AG09319 (cell line): ENCODE results near the gene NBPF14.
A peak's percentile ranks its signal among the peaks of the same experiment; 100 is the strongest.
"Not testable (repeated sequence)": the region's sequence is repeated elsewhere in the genome, so short reads cannot be mapped to it uniquely, and the experiment has no call there.

Experiments
- DNase-seq: peaks from one replicate; pipeline ENCODE4 v3.0.0-alpha.2; 2010; ENCODE audit warnings: low read depth; ENCODE audit errors: extremely low read depth

NBPF14 gene, protein sequence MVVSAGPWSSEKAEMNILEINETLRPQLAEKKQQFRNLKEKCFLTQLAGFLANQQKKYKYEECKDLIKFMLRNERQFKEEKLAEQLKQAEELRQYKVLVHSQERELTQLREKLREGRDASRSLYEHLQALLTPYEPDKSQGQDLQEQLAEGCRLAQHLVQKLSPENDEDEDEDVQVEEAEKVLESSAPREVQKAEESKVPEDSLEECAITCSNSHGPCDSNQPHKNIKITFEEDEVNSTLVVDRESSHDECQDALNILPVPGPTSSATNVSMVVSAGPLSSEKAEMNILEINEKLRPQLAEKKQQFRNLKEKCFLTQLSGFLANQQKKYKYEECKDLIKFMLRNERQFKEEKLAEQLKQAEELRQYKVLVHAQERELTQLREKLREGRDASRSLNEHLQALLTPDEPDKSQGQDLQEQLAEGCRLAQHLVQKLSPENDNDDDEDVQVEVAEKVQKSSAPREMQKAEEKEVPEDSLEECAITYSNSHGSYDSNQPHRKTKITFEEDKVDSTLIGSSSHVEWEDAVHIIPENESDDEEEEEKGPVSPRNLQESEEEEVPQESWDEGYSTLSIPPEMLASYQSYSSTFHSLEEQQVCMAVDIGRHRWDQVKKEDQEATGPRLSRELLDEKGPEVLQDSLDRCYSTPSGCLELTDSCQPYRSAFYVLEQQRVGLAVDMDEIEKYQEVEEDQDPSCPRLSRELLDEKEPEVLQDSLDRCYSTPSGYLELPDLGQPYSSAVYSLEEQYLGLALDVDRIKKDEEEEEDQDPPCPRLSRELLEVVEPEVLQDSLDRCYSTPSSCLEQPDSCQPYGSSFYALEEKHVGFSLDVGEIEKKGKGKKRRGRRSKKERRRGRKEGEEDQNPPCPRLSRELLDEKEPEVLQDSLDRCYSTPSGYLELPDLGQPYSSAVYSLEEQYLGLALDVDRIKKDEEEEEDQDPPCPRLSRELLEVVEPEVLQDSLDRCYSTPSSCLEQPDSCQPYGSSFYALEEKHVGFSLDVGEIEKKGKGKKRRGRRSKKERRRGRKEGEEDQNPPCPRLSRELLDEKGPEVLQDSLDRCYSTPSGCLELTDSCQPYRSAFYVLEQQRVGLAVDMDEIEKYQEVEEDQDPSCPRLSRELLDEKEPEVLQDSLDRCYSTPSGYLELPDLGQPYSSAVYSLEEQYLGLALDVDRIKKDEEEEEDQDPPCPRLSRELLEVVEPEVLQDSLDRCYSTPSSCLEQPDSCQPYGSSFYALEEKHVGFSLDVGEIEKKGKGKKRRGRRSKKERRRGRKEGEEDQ (N-terminal part only)

GRCh38 chr1:148595911-148596310 is at the start of gene NBPF14:
Gene NBPF14, minus strand, starts transcription at chr1:148596011. Its CDS starts 294 bp downstream, at chr1:148595717.
- not testable (repeated sequence) for DNase-seq

DNA sequence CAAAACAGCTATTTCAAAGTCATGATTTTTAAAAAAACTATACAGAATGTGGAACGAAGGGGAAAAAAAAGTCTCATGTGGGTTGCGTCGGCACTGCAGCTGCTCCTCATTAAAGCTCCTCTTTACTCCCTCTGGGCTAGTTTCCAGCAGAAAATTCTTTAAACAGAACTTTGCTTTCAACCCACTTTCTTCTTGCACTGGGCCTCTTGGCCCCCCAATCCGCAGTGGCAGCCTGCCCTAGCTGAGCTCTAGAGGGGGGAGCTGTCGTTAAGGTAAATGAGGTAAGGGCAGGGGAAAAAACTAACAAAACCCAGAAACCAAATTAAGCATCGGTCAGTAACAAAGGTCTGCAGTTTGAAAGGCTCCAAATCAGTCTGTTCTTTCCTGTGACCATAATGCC is 29.6 kb upstream of the NBPF14 start:
- DNase-seq: not testable (repeated sequence)

DNA sequence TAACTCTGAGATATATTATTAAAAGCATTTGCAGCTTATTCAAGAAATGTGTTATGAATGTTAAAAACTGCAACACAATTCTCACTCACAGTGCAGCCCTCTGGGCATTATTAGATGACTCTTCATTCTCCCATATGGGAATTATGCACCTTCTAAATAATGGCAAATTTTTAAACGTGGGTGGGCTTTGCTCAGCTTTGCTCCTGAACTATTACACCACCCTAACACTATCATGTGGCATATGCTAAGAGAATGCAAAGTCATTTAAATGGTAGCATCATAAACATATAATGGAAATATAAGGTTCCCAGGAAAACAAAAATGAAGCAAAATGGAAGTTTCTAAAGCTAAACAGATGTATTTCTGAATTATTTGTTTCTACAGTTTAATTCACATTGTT is 22.4 kb upstream of the NBPF14 start:
- not testable (repeated sequence) for DNase-seq

DNA sequence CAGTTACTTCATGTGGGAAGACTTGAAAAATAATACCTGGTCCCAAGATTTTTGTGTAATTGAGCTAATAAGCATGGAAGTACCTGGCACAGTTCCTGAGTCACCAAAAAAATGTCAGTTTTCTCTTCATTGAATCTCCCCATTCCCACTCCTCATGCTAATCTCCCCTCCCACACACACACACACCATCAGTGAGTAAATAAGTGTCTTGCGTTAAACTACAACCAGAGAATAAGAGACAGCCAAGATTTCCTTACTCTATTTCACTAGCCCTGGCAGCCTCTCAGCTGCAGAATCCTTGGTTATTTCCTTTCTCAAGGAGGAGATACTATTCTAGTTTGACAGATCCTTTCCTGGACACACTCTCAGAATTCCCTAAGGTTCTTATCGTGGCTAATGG is 9.5 kb upstream of the NBPF14 start:
- DNase-seq: not testable (repeated sequence)

DNA sequence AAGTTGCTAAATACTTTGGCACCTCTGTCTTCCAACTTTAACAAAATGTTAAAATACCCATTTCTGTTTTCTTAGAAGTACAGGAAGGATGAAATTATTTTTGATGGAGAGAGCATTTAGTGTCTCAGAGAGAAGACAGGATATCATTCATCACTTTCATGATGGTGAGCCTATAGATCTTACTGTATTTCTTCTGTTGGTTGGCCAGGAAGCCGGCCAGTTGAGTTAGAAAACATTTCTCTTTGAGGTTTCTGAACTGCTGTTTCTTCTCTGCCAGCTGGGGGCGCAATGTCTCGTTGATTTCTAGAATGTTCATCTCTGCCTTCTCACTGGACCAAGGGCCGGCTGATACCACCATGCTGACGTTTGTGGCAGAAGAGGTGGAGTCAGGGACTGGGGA is 451 bp downstream of the NBPF14 start:
- not testable (repeated sequence) for DNase-seq

DNA sequence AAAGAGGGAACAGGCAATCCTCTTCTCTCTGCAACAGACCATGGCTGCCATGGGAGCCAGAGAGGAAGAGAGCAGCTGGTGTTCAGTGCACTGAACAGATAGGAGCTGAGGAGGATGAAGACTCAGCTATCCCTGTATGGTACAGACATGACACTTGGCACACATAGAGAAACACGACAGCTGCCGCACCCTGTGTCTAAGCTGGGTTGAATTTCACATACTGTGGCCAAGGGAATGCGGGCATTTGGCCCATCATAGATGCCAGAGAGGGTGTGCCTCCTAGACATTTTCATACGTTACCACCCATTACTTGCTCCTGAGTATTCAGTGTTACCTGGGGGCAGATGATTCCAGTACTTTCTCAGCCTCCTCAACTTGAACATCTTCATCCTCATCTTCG is 4.7 kb downstream of the NBPF14 start:
- DNase-seq: not testable (repeated sequence)

GRCh38 chr1:148532158-148532557 is 63.7 kb downstream of the NBPF14 start:
- not testable (repeated sequence) for DNase-seq

GRCh38 chr1:148529101-148529567 is 66.7 kb downstream of the NBPF14 start:
- peak; percentile 25 for DNase-seq

GRCh38 chr1:148528591-148528990 is 67.2 kb downstream of the NBPF14 start:
- not testable (repeated sequence) for DNase-seq

- not testable (repeated sequence) for DNase-seq
These were observed 69.2 kb downstream of the NBPF14 start for GRCh38 chr1:148526587-148526986.

DNA sequence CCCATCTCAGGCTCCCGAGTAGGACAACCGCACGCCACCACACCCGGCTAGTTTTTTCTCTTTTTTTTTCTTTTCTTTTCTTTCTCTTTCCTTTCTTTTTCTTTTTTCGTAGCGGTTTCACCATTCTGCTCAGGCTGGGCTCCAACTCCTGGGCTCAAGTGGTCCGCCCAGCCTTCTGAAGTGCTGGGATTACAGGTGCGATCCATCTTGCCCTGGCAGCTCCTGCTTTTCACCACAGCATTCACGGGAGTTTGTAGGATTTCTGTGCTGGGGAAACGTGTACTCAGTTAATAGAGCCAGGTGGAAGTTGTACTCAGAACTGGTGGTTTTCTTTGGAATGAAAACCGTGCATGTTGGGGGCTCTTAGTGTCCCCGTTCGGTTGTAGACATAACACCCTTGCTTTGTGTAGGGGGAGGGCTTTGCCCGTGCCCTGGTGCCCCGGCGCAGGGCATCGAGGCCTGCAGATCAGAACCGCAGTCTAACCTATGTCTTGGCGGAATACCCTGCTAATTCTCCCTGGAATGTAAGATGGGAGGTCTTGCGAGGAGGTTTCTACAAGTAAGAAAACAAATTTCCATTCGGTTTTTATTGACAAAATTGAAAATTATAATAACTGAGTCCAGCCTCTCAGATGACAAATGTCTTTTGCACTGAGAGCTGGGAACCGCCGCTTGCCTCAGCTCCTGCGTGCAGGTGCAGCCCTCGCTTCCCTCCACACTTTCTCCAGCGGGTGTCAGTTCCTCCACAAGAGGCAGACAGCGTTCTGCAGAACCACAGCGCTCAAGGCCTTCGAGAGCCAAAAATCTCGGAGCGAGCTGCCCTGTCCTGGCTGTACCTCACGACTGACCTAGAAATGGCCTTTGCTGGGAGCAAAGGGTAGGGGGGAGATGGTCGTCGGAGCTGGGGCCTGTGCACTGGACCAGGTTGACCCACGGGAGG is 72.3 kb downstream of the NBPF14 start:
- not testable (repeated sequence) for DNase-seq

DNA sequence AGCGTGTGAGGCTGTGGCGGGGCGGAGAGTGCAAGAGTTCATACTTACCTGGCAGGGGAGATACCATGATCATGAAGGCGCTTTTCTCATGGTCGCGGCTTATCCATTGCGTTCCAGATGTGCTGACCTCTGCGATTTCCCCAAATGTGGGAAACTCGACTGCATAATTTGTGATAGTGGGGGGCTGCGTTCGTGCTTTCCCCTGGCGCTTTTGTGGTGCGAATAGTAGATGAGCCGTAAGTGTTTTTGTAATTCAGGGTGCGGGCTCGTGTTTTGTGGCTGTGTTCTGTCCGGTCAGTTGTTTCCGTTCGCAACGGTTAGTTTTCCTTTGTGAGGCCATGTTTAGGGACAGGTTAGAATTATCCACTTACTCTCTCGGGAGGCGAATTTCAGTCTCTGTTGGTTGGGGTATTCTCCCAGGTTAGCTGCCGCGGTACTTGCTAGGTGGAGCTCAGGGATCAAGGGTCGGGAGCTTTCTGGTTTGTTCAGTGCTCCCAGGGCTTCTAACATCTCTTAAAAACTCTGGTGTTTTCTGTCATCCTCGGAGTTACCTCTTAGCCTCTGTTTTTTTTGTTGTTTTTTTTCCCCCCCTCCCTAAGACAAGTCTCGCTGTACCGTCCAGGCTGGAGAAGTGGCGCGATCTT is 73.1 kb downstream of the NBPF14 start:
- DNase-seq: peak; percentile 69

DNA sequence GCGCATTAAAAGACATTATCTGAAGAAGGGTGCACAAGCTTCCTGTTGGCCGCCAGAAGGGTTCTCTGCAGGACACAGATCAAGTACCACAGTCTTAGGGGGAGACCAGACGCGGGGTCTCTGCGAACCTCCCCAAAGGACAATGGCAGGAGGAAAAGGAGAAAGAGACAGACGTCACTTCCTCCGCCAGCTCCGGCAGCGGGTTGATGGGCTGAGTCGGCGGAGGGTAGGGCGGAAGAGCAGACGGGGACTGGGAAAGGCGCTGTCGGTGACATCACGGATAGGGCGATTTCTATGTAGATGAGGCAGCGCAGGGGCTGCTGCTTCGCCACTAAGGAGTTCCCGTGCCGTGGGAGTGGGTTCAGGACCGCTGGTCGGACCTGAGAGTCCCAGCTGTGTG is 73.7 kb downstream of the NBPF14 start:
- DNase-seq: peak; percentile 28

- not testable (repeated sequence) for DNase-seq
These were observed 81.5 kb downstream of the NBPF14 start for GRCh38 chr1:148514310-148514709.

GRCh38 chr1:148512571-148513184 is 83.1 kb downstream of the NBPF14 start:
- DNase-seq: not testable (repeated sequence)

DNA sequence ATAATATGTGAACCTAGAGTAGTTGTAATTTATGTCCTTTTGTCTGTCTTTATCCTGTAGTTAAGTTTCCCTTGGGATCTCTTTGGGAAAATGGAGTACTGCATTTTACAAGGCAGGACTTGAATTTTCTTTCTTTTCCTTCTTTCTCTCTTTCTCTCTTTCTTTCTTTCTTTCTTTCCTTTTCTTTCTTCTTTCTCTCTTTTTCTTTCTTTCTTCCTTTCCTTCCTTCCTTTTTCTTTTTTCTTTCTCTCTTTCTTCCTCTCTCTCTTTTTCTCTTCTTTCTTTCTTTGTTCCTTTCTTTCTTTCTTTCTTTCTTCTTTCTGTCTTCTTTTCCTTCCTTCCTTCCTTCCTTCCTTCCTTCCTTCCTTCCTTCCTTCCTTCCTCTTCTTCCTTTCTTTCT is 101.9 kb downstream of the NBPF14 start:
- DNase-seq: not testable (repeated sequence)

GRCh38 chr1:148483029-148483428 is 112.8 kb downstream of the NBPF14 start, which contains the start of gene PPIAL4G:
Gene PPIAL4G, minus strand, starts transcription at chr1:148483302. Its CDS starts 50 bp downstream, at chr1:148483252.
- not testable (repeated sequence) for DNase-seq
